NCI-H774 (cell line): ENCODE results near the gene TIMM22.

Experiments used
- DNase-seq: peaks from one replicate; lab custom pipeline; 2025; lab: John Stamatoyannopoulos, UW

TIMM22 gene

GRCh38 chr17:1022278-1023024 is 25.5 kb downstream of the TIMM22 start:
- no peak for DNase-seq

DNA sequence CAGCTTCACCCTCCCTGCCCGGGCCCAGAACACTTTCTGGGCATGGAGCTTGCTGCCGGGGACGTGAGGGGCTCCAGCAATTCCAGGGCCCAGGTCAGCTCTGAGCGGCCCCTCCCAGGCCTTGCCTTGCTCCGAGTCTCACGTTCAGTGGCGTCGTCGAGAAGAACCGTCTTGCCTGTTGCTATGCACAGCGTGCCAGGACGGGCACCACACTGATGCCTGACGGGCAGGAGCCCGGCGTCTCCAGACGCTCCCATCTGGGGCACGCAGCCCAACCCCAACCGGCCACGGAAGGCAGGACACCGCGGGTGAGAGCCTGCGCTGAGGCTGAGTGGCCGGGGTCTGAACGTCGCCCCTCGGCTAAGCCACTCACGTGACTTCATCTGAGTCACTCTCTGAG is 27.1 kb downstream of the TIMM22 start:
- DNase-seq: no peak

- DNase-seq: no peak
These were observed 29.0 kb downstream of the TIMM22 start for GRCh38 chr17:1025733-1026598.

- no peak for DNase-seq
These were observed 29.7 kb downstream of the TIMM22 start for GRCh38 chr17:1026599-1026975.

- no peak for DNase-seq
These were observed 30.1 kb downstream of the TIMM22 start for GRCh38 chr17:1027044-1027443.

DNA sequence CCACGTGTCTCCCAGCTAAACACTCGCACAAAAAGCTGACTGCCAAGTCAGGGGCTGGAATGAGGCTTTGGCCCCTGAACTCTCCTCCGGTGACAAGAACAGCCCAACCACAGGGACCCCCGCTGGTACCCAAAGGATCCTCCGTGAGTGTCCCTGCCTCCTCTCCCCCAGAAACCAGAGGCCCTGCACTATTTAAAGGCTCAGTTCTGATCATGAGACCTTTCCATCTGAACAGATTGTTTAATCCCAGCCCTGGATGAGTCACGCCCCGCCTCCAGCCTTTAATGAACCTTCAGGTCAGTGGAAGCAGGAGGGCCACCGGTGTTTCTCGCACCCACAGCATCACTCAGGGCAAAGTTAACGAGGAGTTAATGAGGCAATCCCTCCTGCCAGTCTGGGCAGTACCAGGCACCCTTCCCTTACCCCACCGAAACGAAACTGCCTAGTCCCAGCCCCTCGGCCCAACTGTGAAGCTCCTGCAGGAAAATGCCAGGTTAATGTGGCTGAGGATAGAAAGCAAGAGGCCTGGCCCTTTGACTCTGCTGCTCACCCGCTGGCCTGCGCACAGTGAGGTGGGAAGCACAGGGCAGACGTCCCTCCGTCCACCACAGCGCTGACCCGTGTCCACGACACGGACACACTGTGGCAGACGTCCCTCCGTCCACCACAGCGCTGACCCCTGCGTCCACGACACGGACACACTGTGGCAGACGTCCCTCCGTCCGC is 32.4 kb downstream of the TIMM22 start:
- DNase-seq: no peak

DNA sequence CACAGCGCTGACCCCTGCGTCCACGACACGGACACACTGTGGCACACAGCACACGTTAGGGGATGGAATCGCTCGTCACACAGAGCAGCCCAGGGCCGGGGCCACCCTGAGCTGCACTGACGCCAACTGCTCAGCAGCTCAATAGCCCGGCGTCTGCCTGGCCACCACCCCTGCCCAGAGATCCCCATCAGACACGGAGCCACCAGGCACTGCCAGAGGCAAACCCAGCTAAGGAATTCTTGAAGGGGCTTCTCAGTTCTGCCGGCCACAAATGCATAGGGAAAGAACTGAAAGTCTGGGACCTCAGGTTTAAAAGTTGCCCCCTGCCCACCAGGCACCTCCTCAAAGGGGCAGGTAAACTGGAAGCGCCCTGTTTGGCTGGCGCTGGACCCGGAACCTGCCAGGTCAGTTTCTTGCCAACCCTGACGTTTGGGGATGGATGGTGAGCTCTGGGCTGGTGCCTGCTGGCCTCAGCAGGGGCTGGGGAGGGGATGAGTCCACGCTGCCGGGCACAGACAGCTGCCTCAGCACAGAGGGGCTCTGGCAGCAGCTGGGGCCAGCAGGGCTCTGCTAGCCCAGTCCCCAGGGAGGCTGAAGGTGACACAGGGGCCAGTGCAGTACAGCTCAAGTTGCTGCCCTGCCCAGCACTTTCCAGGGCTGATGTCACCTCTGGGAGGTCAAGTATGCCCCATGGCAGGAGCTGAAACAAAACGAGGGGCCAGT is 33.2 kb downstream of the TIMM22 start:
- DNase-seq: no peak

GRCh38 chr17:1030684-1031532 is 34.0 kb downstream of the TIMM22 start:
- DNase-seq: no peak

GRCh38 chr17:1031711-1032110 is 34.8 kb downstream of the TIMM22 start:
- no peak for DNase-seq

GRCh38 chr17:1032391-1032790 is 35.5 kb downstream of the TIMM22 start:
- DNase-seq: no peak

GRCh38 chr17:1033503-1033902 is 36.6 kb downstream of the TIMM22 start:
- DNase-seq: no peak

- DNase-seq: no peak
These were observed 37.8 kb downstream of the TIMM22 start for GRCh38 chr17:1034652-1035210.

DNA sequence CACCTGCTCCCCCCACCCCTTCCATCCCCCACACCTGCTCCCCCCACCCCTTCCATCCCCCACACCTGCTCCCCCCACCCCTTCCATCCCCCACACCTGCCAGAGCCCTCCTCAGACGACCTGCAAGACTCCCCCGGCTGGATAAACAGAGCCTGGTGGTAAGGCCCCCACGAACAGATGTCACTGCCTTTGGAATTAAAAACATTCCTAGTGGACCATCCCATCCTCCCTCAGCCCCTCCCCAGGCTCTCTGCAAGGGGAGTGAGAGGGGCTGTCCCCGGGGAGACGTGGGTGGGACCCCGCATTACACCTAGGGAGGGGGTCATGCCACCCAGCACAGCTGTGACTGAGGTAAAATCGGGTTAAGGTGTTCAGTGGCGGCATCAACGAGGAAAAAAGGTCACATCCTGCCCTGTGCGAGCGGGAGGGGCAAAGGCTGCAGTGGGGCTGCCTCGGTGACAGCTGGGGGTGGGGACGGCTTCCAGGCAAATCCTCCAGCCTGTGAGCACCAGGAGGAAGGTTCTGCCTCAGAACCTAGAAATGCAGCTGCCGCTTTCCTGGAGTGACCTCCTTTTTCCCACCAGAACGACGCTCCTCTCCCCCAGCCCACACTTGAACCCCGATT is 38.7 kb downstream of the TIMM22 start:
- DNase-seq: no peak

- no peak for DNase-seq
These were observed 39.4 kb downstream of the TIMM22 start for GRCh38 chr17:1036171-1036844.

GRCh38 chr17:1036845-1037237 is 39.9 kb downstream of the TIMM22 start:
- no peak for DNase-seq

DNA sequence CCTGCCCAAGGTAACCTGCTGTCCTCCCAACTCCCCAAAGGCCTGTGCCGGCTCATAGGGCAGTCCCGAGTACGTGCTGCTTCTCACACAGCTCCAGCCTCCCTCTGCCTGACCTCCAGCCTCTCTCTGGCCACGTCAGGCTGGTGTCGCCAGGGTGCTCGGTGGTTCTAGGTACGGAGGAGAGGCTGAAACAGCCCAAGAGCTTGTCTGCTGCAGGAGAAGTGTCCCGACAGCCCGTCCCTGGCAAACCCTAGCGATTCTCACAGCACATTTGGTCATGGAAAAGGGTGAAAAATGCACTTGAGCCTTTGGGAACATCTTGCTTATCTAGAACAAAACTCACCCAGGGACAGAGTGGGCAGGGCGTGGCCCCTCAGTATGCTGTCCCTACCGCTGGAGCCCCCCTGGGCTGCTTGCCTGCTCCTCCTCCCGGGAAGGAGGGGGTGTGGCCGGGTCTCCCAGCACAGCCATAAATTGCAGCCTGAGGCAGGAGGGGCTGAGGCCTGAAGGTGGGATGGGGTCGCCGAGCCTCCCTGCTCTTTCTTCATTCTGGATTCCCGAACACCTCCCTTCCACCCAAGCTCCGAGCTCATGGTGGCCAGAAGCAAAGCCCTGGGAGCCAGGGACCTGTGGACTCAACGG is 40.4 kb downstream of the TIMM22 start:
- DNase-seq: no peak

GRCh38 chr17:1038459-1039122 is 41.7 kb downstream of the TIMM22 start:
- DNase-seq: no peak

GRCh38 chr17:1039123-1039507 is 42.2 kb downstream of the TIMM22 start:
- no peak for DNase-seq
